ENCODE measurements around the gene ACAP2. TPM values are rescaled to one million over a fixed set of nuclear protein-coding genes. Genes with fewer than 3 reads are reported as not detected.

Gene ACAP2
- total and polyA plus RNA-seq, 2 experiments from 2014 or later = 45.6 to 104 TPM

- TF ChIP-seq, protein P1, sequence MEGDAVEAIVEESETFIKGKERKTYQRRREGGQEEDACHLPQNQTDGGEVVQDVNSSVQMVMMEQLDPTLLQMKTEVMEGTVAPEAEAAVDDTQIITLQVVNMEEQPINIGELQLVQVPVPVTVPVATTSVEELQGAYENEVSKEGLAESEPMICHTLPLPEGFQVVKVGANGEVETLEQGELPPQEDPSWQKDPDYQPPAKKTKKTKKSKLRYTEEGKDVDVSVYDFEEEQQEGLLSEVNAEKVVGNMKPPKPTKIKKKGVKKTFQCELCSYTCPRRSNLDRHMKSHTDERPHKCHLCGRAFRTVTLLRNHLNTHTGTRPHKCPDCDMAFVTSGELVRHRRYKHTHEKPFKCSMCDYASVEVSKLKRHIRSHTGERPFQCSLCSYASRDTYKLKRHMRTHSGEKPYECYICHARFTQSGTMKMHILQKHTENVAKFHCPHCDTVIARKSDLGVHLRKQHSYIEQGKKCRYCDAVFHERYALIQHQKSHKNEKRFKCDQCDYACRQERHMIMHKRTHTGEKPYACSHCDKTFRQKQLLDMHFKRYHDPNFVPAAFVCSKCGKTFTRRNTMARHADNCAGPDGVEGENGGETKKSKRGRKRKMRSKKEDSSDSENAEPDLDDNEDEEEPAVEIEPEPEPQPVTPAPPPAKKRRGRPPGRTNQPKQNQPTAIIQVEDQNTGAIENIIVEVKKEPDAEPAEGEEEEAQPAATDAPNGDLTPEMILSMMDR (conservative IDR thresholded peaks at IDR 0.05; ENCODE audit: low read depth in 2 of 2) = peak in 1 of 2 experiments; percentile 32; a peak in 1 of 4 replicates
Measured at GRCh38 chr3:195270079-195270816, 172.6 kb downstream of the ACAP2 start (continued).

- ATAC-seq (no peak), DNase-seq (ENCODE audit: low spot score) (no peak)
- TF ChIP-seq NANOG (IDR thresholded peaks at IDR 0.05; ENCODE audit: borderline replicate concordance) (no peak), CREB1 (CRISPR knock-in tag; IDR thresholded peaks at IDR 0.05; ENCODE audit: low read depth) (no peak)
- TF ChIP-seq, protein P1 (conservative IDR thresholded peaks at IDR 0.05; ENCODE audit: low read depth in 2 of 2) = no peak
- no peak overlapping the region; the same call in 1 of the 2 replicates for H2AFZ ChIP-seq
- peaks cover 45% of the 10 kb centered on the region for H4K20me1 ChIP-seq (replicated peaks; ENCODE audit: insufficient read depth)
- H3K36me3 Mint-ChIP-seq (ENCODE audit: low read depth) = peaks cover 30% of the 10 kb centered on the region
- no peaks in the 10 kb centered on the region for H3K9me2 ChIP-seq (ENCODE audit: insufficient read depth)
- H3K36me3 ChIP-seq (ENCODE audit: insufficient read depth) = no peaks in the 10 kb centered on the region
- no peak overlapping the region for H3K27ac ChIP-seq (ENCODE audit: low read depth)
- H3K79me2 ChIP-seq (replicated peaks; ENCODE audit: insufficient read depth) = peaks cover 56% of the 10 kb centered on the region
- peak overlapping the region; percentile 98 for H3K4me2 ChIP-seq
- H3K4me1 ChIP-seq (ENCODE audit: insufficient read depth) = peaks cover 11% of the 10 kb centered on the region; the same call in 1 of the 2 replicates
- no peaks in the 10 kb centered on the region for H3K27me3 ChIP-seq (ENCODE audit: insufficient read depth)
- peak overlapping the region; percentile 83 for H3K4me3 ChIP-seq
- peaks cover 7% of the 10 kb centered on the region for H3K27me3 Mint-ChIP-seq (ENCODE audit: insufficient read depth, low read depth, poor library complexity)
- peaks cover 24% of the 10 kb centered on the region for H3K4me1 Mint-ChIP-seq
- H3K4me3 Mint-ChIP-seq = peak overlapping the region; percentile 90
- H3F3A ChIP-seq (replicated peaks; ENCODE audit: low read depth) = no peaks in the 10 kb centered on the region
- H3K27ac Mint-ChIP-seq = no peak overlapping the region
- no peaks in the 10 kb centered on the region for H3K9me3 Mint-ChIP-seq
Measured at GRCh38 chr3:195269375-195270078, 173.3 kb downstream of the ACAP2 start.

- H3K4me3 ChIP-seq = peak overlapping the region; percentile 83; the same call in 1 of the 2 replicates
- H3K9me2 ChIP-seq (ENCODE audit: insufficient read depth) = no peaks in the 10 kb centered on the region
- H3K9me3 Mint-ChIP-seq = no peaks in the 10 kb centered on the region
- H4K20me1 ChIP-seq (replicated peaks; ENCODE audit: insufficient read depth) = peaks cover 51% of the 10 kb centered on the region
- peaks cover 30% of the 10 kb centered on the region for H3K36me3 Mint-ChIP-seq (ENCODE audit: low read depth)
- no peak overlapping the region for H2AFZ ChIP-seq
- no peaks in the 10 kb centered on the region for H3F3A ChIP-seq (replicated peaks; ENCODE audit: low read depth)
- peak overlapping the region; percentile 90 for H3K4me3 Mint-ChIP-seq
- no peaks in the 10 kb centered on the region for H3K36me3 ChIP-seq (ENCODE audit: insufficient read depth)
- ATAC-seq (no peak), DNase-seq (ENCODE audit: low spot score) (no peak)
- peaks cover 64% of the 10 kb centered on the region for H3K79me2 ChIP-seq (replicated peaks; ENCODE audit: insufficient read depth)
- H3K27me3 Mint-ChIP-seq (ENCODE audit: insufficient read depth, low read depth, poor library complexity) = peaks cover 7% of the 10 kb centered on the region
- peaks cover 32% of the 10 kb centered on the region for H3K4me1 Mint-ChIP-seq
- H3K27ac ChIP-seq (ENCODE audit: low read depth) = no peak overlapping the region
- H3K4me2 ChIP-seq = peak overlapping the region; percentile 98
- no peak overlapping the region for H3K27ac Mint-ChIP-seq
- H3K4me1 ChIP-seq (ENCODE audit: insufficient read depth) = peaks cover 11% of the 10 kb centered on the region; the same call in 1 of the 2 replicates
- H3K27me3 ChIP-seq (ENCODE audit: insufficient read depth) = no peaks in the 10 kb centered on the region
- TF ChIP-seq ETS1 (IDR thresholded peaks at IDR 0.05) (no peak), ZNF114 (CRISPR knock-in tag; IDR thresholded peaks at IDR 0.05) (no peak), EZH2 (IDR thresholded peaks at IDR 0.05; ENCODE audit: low read depth, unreplicated experiment) (no peak), EZH2phosphoT487 (IDR thresholded peaks at IDR 0.05; ENCODE audit: unreplicated experiment) (no peak)
Measured at GRCh38 chr3:195268576-195269309, 174.1 kb downstream of the ACAP2 start.
